ENCODE measurements around the gene CTNNA2.

DNA sequence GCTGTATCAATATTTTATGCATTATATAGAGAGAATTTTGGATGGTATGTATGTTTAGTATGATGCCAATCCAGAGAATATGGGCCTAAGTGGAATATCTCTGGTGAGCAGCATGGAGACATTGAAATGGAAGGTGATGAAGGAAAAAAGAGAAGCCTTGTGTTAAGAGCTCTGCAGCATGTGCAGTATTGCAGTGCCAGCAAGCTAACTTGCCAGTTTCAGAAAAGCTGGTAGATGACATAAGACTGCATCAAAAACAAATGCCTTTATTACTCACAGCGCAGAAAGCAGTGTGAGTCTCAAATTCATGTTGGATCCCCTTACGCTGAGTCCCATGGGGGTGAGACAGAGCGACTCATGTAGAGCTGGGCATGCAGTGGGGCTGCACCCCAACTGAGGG lies 280.2 kb downstream of the CTNNA2 start:
- TF ChIP-seq, protein P1, sequence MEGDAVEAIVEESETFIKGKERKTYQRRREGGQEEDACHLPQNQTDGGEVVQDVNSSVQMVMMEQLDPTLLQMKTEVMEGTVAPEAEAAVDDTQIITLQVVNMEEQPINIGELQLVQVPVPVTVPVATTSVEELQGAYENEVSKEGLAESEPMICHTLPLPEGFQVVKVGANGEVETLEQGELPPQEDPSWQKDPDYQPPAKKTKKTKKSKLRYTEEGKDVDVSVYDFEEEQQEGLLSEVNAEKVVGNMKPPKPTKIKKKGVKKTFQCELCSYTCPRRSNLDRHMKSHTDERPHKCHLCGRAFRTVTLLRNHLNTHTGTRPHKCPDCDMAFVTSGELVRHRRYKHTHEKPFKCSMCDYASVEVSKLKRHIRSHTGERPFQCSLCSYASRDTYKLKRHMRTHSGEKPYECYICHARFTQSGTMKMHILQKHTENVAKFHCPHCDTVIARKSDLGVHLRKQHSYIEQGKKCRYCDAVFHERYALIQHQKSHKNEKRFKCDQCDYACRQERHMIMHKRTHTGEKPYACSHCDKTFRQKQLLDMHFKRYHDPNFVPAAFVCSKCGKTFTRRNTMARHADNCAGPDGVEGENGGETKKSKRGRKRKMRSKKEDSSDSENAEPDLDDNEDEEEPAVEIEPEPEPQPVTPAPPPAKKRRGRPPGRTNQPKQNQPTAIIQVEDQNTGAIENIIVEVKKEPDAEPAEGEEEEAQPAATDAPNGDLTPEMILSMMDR (IDR thresholded peaks at IDR 0.05), result no peak
- TF ChIP-seq POLR2AphosphoS5 (IDR thresholded peaks at IDR 0.05) (no peak), EP300 (IDR thresholded peaks at IDR 0.05) (no peak)
